SK-N-SH treated with all-trans-retinoic acid at 6 μM for 48 hours (cell line): ENCODE data around the gene SLC51A.

Source experiments
- PPARA ChIP-seq: fragments of 250-450 bp; sonication (Bioruptor Pico); IDR thresholded peaks from 2 replicates; pipeline ENCODE4 v1.5.0; 2020; ENCODE audit warnings: mild to moderate bottlenecking, borderline replicate concordance
- SNAI2 ChIP-seq: fragments of 250-450 bp; sonication (Bioruptor Pico); IDR thresholded peaks from 2 replicates; pipeline ENCODE4 v1.5.0; 2020; ENCODE audit warnings: mild to moderate bottlenecking, moderate library complexity
- ZFP30 ChIP-seq: fragments of 450-650 bp; formaldehyde crosslinking; IDR thresholded peaks from 2 replicates; pipeline ENCODE4 v1.5.0; 2022; ENCODE audit warnings: mild to moderate bottlenecking, moderate library complexity
- ZNF8 ChIP-seq: fragments of 450-650 bp; formaldehyde crosslinking; IDR thresholded peaks from 2 replicates; pipeline ENCODE4 v1.5.0; 2020; ENCODE audit warnings: mild to moderate bottlenecking, moderate library complexity
- TF ChIP-seq, protein P1 (sequence below): fragments of 250-450 bp; sonication (Bioruptor Pico); IDR thresholded peaks from 2 replicates; pipeline ENCODE4 v1.8.0; 2020; ENCODE audit warnings: mild to moderate bottlenecking, moderate library complexity, borderline replicate concordance
- TF ChIP-seq, protein P2 (sequence below): fragments of 250-450 bp; sonication (Bioruptor Pico); IDR thresholded peaks from 2 replicates; pipeline ENCODE4 v1.5.1; 2020; ENCODE audit warnings: low read depth, mild to moderate bottlenecking, moderate library complexity

DNA sequence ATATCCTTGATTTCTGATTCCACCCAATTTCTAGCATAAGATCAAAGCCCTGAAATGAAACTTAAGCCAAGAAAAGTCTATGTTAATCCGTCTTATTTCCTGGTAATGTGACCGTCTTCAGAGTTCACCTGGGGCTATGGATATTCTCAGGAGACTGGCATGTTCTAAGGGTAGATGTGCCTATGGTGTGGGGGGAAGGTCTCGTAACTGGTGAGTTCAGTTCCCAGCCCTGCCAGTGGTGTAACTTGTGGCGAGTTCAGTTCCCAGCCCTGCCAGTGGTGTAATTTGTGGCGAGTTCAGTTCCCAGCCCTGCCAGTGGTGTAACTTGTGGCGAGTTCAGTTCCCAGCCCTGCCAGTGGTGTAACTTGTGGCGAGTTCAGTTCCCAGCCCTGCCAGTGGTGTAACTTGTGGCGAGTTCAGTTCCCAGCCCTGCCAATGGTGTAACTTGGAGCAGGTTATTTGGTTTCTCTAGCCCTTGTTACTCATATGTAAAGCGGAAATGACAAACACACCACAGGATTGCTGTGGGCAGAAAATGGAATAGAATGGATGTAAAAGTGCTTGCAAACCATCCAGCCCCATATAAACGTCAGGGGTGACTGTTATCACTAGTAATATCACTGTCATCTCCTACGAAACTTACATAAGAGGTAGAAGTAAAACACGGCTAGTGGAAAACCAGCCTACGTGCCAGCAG lies 30.4 kb downstream of the SLC51A start:
- TF ChIP-seq ZFP30 (no peak), SNAI2 (CRISPR knock-in tag) (no peak), ZNF8 (CRISPR knock-in tag) (no peak), PPARA (CRISPR knock-in tag) (no peak)
- TF ChIP-seq, protein P1, sequence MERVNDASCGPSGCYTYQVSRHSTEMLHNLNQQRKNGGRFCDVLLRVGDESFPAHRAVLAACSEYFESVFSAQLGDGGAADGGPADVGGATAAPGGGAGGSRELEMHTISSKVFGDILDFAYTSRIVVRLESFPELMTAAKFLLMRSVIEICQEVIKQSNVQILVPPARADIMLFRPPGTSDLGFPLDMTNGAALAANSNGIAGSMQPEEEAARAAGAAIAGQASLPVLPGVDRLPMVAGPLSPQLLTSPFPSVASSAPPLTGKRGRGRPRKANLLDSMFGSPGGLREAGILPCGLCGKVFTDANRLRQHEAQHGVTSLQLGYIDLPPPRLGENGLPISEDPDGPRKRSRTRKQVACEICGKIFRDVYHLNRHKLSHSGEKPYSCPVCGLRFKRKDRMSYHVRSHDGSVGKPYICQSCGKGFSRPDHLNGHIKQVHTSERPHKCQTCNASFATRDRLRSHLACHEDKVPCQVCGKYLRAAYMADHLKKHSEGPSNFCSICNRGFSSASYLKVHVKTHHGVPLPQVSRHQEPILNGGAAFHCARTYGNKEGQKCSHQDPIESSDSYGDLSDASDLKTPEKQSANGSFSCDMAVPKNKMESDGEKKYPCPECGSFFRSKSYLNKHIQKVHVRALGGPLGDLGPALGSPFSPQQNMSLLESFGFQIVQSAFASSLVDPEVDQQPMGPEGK (CRISPR knock-in tag), result no peak
- TF ChIP-seq, protein P2, sequence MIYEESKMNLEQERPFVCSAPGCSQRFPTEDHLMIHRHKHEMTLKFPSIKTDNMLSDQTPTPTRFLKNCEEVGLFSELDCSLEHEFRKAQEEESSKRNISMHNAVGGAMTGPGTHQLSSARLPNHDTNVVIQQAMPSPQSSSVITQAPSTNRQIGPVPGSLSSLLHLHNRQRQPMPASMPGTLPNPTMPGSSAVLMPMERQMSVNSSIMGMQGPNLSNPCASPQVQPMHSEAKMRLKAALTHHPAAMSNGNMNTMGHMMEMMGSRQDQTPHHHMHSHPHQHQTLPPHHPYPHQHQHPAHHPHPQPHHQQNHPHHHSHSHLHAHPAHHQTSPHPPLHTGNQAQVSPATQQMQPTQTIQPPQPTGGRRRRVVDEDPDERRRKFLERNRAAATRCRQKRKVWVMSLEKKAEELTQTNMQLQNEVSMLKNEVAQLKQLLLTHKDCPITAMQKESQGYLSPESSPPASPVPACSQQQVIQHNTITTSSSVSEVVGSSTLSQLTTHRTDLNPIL (CRISPR knock-in tag), result no peak
